Measurements from ENCODE around the gene ME2.
"Not testable (repeated sequence)": the region's sequence is repeated elsewhere in the genome, so short reads cannot be mapped to it uniquely, and the experiment has no call there.

The ME2 gene

DNA sequence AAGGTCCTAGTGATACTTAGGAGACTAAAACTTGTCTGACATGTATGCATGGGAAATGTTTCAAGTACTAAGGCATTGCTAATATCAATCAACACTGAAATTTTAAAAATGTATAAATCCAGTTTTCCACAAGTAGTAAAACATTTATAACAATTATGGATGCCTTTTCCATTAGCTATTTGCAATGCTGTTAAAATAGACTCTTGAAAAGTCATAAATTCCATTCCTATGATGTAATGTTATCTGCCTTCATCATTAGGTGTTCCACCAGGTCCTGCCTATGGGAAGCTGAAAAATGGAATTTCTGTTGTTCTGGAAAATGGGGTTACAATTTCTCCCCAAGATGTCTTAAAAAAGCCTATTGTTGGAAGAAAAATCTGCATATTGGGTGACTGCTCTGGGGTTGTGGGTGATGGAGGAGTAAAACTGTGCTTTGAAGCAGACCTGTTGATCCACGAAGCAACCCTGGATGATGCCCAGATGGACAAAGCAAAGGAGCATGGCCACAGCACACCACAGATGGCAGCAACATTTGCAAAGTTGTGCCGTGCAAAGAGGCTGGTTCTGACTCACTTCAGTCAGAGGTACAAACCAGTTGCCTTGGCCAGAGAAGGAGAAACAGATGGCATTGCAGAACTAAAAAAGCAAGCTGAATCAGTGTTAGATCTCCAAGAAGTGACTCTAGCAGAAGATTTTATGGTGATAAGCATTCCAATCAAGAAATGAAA is 107.6 kb downstream of the ME2 start:
- no peak for TF ChIP-seq CTCF (IDR thresholded peaks at IDR 0.05; ENCODE audit: low read length, missing control alignments)
- no peak for DNase-seq (ENCODE audit: low read depth)
- H3K4me3 ChIP-seq (replicated peaks; ENCODE audit: low read depth, low read length) = no peak overlapping the region

DNA sequence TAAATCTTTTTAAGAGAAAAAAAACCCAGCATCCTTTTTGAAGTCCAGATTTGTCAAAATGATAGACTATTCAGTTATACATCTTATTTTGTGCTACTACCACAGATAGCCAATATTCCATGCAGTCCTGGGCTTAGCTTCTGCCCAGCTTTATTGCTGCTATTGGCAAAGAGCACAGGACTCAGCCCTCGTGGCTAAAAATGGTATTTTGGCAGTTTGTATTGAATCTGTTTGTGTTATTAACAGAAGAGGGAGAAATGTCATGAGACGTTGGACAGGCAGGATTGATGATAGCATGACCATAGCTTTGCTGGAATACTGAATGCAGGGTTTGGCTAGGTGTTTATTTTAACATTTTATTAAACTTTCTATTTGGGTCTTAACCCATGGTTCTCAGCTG is 108.3 kb downstream of the ME2 start:
- no peak overlapping the region for H3K4me3 ChIP-seq (replicated peaks; ENCODE audit: low read depth, low read length)
- TF ChIP-seq CTCF (IDR thresholded peaks at IDR 0.05; ENCODE audit: low read length, missing control alignments) = no peak
- DNase-seq (ENCODE audit: low read depth) = no peak

DNA sequence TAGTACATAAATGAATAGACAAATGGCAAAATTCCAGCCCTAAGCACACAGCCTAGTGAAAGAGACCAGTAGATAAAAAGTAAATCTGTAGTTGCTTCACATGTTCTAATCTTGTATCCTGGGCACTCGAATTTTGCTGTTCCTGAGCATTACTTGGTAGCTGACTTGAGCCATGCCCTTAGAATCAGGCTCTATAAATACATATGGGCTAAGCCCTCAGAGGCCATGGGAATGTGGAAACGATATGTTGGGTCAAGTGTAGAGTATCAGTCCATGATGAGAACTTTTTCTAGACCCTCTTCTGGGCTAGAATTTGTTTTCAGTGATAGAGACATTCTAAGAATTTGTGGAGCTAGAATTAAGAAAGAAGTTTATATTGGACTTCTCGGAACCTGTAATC is 110.8 kb downstream of the ME2 start:
- TF ChIP-seq CTCF (IDR thresholded peaks at IDR 0.05; ENCODE audit: low read length, missing control alignments) = no peak
- no peak for DNase-seq (ENCODE audit: low read depth)

DNA sequence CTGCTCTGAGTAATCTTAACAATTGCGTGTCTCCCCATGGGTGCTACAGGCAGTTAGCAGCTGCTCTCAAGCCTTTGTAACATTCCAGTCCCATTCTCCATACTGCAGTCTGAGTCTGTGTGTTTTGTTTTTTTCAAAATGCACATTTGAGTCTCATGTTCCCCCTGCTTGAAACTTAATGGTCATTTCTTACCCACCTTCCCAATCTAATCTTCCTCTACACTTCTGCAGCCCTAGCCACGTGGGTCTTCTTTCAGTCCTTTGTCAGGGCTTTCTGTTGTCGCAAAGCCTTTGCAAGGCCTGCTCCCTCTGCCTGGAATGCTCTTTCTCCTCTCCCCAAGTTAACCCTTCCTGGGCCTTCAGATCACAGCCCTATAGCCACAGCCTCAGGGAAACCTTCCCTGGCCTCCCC is 113.4 kb downstream of the ME2 start:
- no peak for TF ChIP-seq CTCF (IDR thresholded peaks at IDR 0.05; ENCODE audit: low read length, missing control alignments)
- peak; percentile 6 for DNase-seq (ENCODE audit: low read depth)
- H3K4me3 ChIP-seq (replicated peaks; ENCODE audit: low read depth, low read length) = no peak overlapping the region

More for the DNA sequence above, 110.8 kb downstream of the ME2 start:
- no peak overlapping the region for H3K4me3 ChIP-seq (replicated peaks; ENCODE audit: low read depth, low read length)

DNA sequence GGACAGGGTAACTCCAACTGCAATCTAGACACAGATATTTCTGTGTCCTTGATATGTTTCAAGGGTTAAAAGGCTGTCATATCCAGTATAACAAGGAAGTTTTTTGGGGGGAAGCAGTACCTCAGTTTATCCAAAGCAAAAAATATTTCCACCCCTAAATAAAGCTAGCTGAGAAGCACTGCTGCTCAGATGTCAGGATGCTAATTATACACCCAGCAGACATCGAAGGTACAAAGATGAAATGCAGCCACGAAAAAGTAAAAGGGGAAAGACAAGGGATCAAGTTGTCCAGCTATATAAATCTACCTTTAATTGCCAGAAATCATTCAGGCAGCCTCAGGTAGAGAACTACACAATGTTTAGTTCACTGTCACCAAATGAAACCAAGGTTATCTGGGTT is 115.1 kb downstream of the ME2 start:
- no peak for TF ChIP-seq CTCF (IDR thresholded peaks at IDR 0.05; ENCODE audit: low read length, missing control alignments)
- H3K4me3 ChIP-seq (replicated peaks; ENCODE audit: low read depth, low read length) = no peak overlapping the region
- DNase-seq (ENCODE audit: low read depth) = no peak

DNA sequence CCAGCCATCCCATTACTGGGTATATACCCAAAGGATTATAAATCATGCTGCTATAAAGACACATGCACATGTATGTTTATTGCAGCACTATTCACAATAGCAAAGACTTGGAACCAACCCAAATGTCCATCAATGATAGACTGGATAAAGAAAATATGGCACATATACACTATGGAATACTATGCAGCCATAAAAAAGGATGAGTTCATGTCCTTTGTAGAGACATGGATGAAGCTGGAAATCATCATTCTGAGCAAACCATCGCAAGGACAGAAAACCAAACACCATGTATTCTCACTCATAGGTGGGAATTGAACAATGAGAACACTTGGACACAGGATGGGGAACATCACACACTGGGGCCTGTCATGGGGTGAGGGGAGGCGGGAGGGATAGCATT is 124.3 kb downstream of the ME2 start:
- not testable (repeated sequence) for DNase-seq (ENCODE audit: low read depth)

More for the DNA sequence above, 124.3 kb downstream of the ME2 start:
- not testable (repeated sequence) for H3K4me3 ChIP-seq (replicated peaks; ENCODE audit: low read depth, low read length)
